H1 (cell line): ENCODE data around the gene TMEM131L. TPM values are rescaled to one million over a fixed set of nuclear protein-coding genes. Genes with fewer than 3 reads are reported as not detected.

Experiments used
- CTCF ChIA-PET: fragments of 300-600 bp; sonication (Branson Sonifier 250); formaldehyde crosslinking; loops from one replicate; lab custom pipeline; 2021; ENCODE audit not compliant: partially characterized antibody; lab: Charles Lee
- POLR2A ChIA-PET: fragments of 300-600 bp; sonication (Branson Sonifier 250); formaldehyde crosslinking; loops from one replicate; lab custom pipeline; 2021; ENCODE audit warnings: inconsistent platforms; ENCODE audit not compliant: partially characterized antibody; lab: Charles Lee
- DNase-seq, 2 experiments: peaks; one replicate each; pipeline versions ENCODE4 v3.0.0 to v3.0.0-alpha.2; 2010 to 2022; ENCODE audit warnings: low spot score in 2 of 2, low read depth in 1 of 2, mixed read lengths in 1 of 2
- FAIRE-seq: peaks from 2 replicates; lab custom pipeline; 2011; peaks lifted over from hg19 to GRCh38; lab: Jason Lieb, UNC
- H2AFZ ChIP-seq: 2 replicates; pipeline ENCODE4 v1.8.1; 2012; ENCODE audit warnings: low read length, inconsistent platforms
- H2AK5ac ChIP-seq: 2 replicates; pipeline ENCODE4 v1.6.1; 2013; ENCODE audit warnings: low read depth, low read length
- H2BK120ac ChIP-seq: replicated peaks from 2 replicates; pipeline ENCODE3; 2013; ENCODE audit warnings: low read depth, low read length, inconsistent platforms
- H2BK12ac ChIP-seq: 2 replicates; pipeline ENCODE4 v1.6.1; 2013; ENCODE audit warnings: low read depth, low read length
- H2BK15ac ChIP-seq: 2 replicates; pipeline ENCODE4 v1.6.1; 2013; ENCODE audit warnings: low read length
- H2BK20ac ChIP-seq: 2 replicates; pipeline ENCODE4 v1.6.1; 2013; ENCODE audit warnings: low read length
- H2BK5ac ChIP-seq: 2 replicates; pipeline ENCODE4 v1.6.1; 2013; ENCODE audit warnings: low read depth, low read length
- H3K14ac ChIP-seq: 2 replicates; pipeline ENCODE4 v1.6.1; 2013; ENCODE audit warnings: inconsistent platforms; ENCODE audit not compliant: insufficient read length
- H3K18ac ChIP-seq: 2 replicates; pipeline ENCODE4 v1.6.1; 2013; ENCODE audit warnings: low read length; ENCODE audit errors: extremely low read depth
- H3K23ac ChIP-seq: 2 replicates; pipeline ENCODE4 v1.6.1; 2013; ENCODE audit warnings: inconsistent platforms; ENCODE audit not compliant: insufficient read length
- H3K23me2 ChIP-seq: 2 replicates; pipeline ENCODE4 v1.6.1; 2013; ENCODE audit warnings: low read depth, low read length
- H3K27ac ChIP-seq: 2 replicates; pipeline ENCODE4 v1.6.1; 2011; ENCODE audit warnings: low read depth, low read length, inconsistent platforms
- H3K27me3 ChIP-seq, 4 experiments: replicated peaks in 1 of 4; 1 replicate in 1 of 4; 2 replicates in 3 of 4; pipeline versions ENCODE4 v1.6.1 to v1.8.1; 2011 to 2013; ENCODE audit warnings: low read length in 3 of 4, mild to moderate bottlenecking in 3 of 4, inconsistent platforms in 2 of 4, mixed read lengths in 2 of 4, moderate library complexity in 1 of 4; ENCODE audit not compliant: control insufficient read depth in 3 of 4, insufficient read depth in 3 of 4; ENCODE audit errors: extremely low read depth in 1 of 4
- H3K36me3 ChIP-seq, 4 experiments: 2 replicates each; pipeline versions ENCODE4 v1.6.1 to v1.8.1; 2011 to 2013; ENCODE audit warnings: mild to moderate bottlenecking in 4 of 4, low read length in 3 of 4, moderate library complexity in 2 of 4, control low read depth in 1 of 4, inconsistent platforms in 1 of 4; ENCODE audit not compliant: insufficient read depth in 4 of 4, control insufficient read depth in 2 of 4
- H3K4ac ChIP-seq: replicated peaks from 2 replicates; pipeline ENCODE3; 2013; ENCODE audit warnings: low read length, low read depth, mixed read lengths, inconsistent platforms; ENCODE audit not compliant: insufficient read length
- H3K4me1 ChIP-seq, 4 experiments: replicated peaks in 1 of 4; 1 replicate in 1 of 4; 2 replicates in 3 of 4; pipeline versions ENCODE4 v1.6.1 to v1.8.1; 2011 to 2013; ENCODE audit warnings: low read length in 3 of 4, inconsistent platforms in 2 of 4, mixed read lengths in 1 of 4; ENCODE audit not compliant: insufficient read depth in 4 of 4, control insufficient read depth in 3 of 4
- H3K4me2 ChIP-seq, 2 experiments: 2 replicates each; pipeline versions ENCODE4 v1.6.1 to v1.8.1; 2011 to 2013; ENCODE audit warnings: low read depth in 2 of 2, low read length in 2 of 2, control low read depth in 1 of 2, inconsistent platforms in 1 of 2, mild to moderate bottlenecking in 1 of 2; ENCODE audit not compliant: insufficient read depth in 1 of 2
- H3K4me3 ChIP-seq, 4 experiments: fragments of 200-600, 300-600 bp in 1 of 4; sonication (generic), shearing (Covaris generic), sonication (Bioruptor Twin) in 1 of 4; 2 replicates each; pipeline versions ENCODE4 v1.5.1 to v1.8.1; 2011 to 2016; ENCODE audit warnings: low read length in 4 of 4, low read depth in 3 of 4, control low read depth in 2 of 4, inconsistent platforms in 2 of 4, mild to moderate bottlenecking in 2 of 4, mixed read lengths in 1 of 4, moderate library complexity in 1 of 4; ENCODE audit not compliant: insufficient read depth in 2 of 4; ENCODE audit errors: extremely low read depth in 1 of 4
- H3K56ac ChIP-seq: replicated peaks from 2 replicates; pipeline ENCODE3; 2013; ENCODE audit warnings: low read depth, mild to moderate bottlenecking, mixed read lengths, low read length, inconsistent platforms; ENCODE audit not compliant: insufficient read length
- H3K79me1 ChIP-seq: 2 replicates; pipeline ENCODE4 v1.6.1; 2013; ENCODE audit warnings: low read depth, low read length, control low read depth
- H3K79me2 ChIP-seq, 2 experiments: 2 replicates each; pipeline versions ENCODE4 v1.6.1 to v1.8.1; 2012 to 2013; ENCODE audit warnings: low read length in 2 of 2, mild to moderate bottlenecking in 2 of 2, inconsistent platforms in 1 of 2; ENCODE audit not compliant: insufficient read depth in 2 of 2, control insufficient read depth in 1 of 2
- H3K9ac ChIP-seq, 4 experiments: replicated peaks in 1 of 4; 1 replicate in 1 of 4; 2 replicates in 3 of 4; pipeline versions ENCODE4 v1.6.1 to v1.8.1; 2011 to 2013; ENCODE audit warnings: low read depth in 3 of 4, low read length in 3 of 4, control low read depth in 2 of 4, mild to moderate bottlenecking in 2 of 4, moderate library complexity in 2 of 4, inconsistent platforms in 1 of 4; ENCODE audit errors: extremely low read depth in 1 of 4
- H3K9me3 ChIP-seq, 2 experiments: 2 replicates each; pipeline versions ENCODE4 v1.6.1 to v1.8.1; 2012 to 2013; ENCODE audit warnings: mild to moderate bottlenecking in 2 of 2, moderate library complexity in 2 of 2, control low read depth in 1 of 2, inconsistent platforms in 1 of 2, low read depth in 1 of 2, low read length in 1 of 2, mixed read lengths in 1 of 2; ENCODE audit not compliant: insufficient read depth in 2 of 2
- H4K20me1 ChIP-seq, 2 experiments: replicated peaks in 1 of 2; 2 replicates each; pipeline versions ENCODE3 to v1.8.1; 2011 to 2013; ENCODE audit warnings: inconsistent platforms in 2 of 2, low read length in 2 of 2, mild to moderate bottlenecking in 1 of 2; ENCODE audit not compliant: insufficient read depth in 2 of 2, control insufficient read depth in 1 of 2
- H4K5ac ChIP-seq: 2 replicates; pipeline ENCODE4 v1.6.1; 2013; ENCODE audit warnings: low read length, low read depth, mixed read lengths, inconsistent platforms; ENCODE audit not compliant: insufficient read length
- H4K8ac ChIP-seq: 2 replicates; pipeline ENCODE4 v1.8.0; 2013; ENCODE audit warnings: mild to moderate bottlenecking, moderate library complexity, low read length, inconsistent platforms; ENCODE audit not compliant: insufficient read depth; ENCODE audit errors: extremely low read depth
- H4K91ac ChIP-seq: replicated peaks from 2 replicates; pipeline ENCODE3; 2013; ENCODE audit warnings: low read length, mixed read lengths, inconsistent platforms; ENCODE audit not compliant: insufficient read length
- EGR1 ChIP-seq: IDR thresholded peaks from 2 replicates; pipeline ENCODE4 v1.6.1; 2011; ENCODE audit warnings: low read depth, low read length, borderline replicate concordance
- SP1 ChIP-seq: IDR thresholded peaks from 2 replicates; pipeline ENCODE4 v1.6.1; 2011; ENCODE audit warnings: low read depth, low read length
- WGBS, 2 experiments: shearing (Covaris generic) in 1 of 2; methylation state at CpG; one replicate each; pipeline versions ENCODE4 v1.1.6 to v1.1.7; 2013 to 2015; ENCODE audit warnings: low lambda C conversion rate in 2 of 2, mixed read lengths in 2 of 2, inconsistent platforms in 1 of 2, low coverage in 1 of 2, missing lambda C conversion rate in 1 of 2; ENCODE audit not compliant: insufficient replicate concordance in 2 of 2, insufficient coverage in 1 of 2, insufficient read length in 1 of 2; ENCODE audit errors: extremely low coverage in 1 of 2, missing lambda C conversion rate in 1 of 2; 5-methylcytosine and 5-hydroxymethylcytosine counted together
- polyA plus RNA-seq, 7 experiments: library from polyadenylated mRNA; depleted of rRNA in 3 of 7; stranded (reverse) in 5 of 7; unstranded in 2 of 7; fragments of >200 nt in 5 of 7; fragments of 200-250 nt in 2 of 7; gene quantifications; 1 replicate in 5 of 7; 2 replicates in 1 of 7; 4 replicates in 1 of 7; pipeline versions ENCODE4 v1.2.1 to v1.2.3, GENCODE V29; 2011 to 2013; ENCODE audit warnings: missing spikeins in 2 of 7, mixed read lengths in 2 of 7
- total RNA-seq: library from RNA; stranded (reverse); fragmentation: NEBNext Ultra II Directional; extraction: Animal tissue kit (Norgen Biotek cat#: 25700); gene quantifications from 2 replicates; pipeline ENCODE4 v1.2.1, GENCODE V29; 2021

The TMEM131L gene
- total and polyA plus RNA-seq, 2 of the 8 experiments (the other 6 are each of a cell fraction or from before 2014, with no cell fraction given) = 14.3 to 26.1 TPM

DNA sequence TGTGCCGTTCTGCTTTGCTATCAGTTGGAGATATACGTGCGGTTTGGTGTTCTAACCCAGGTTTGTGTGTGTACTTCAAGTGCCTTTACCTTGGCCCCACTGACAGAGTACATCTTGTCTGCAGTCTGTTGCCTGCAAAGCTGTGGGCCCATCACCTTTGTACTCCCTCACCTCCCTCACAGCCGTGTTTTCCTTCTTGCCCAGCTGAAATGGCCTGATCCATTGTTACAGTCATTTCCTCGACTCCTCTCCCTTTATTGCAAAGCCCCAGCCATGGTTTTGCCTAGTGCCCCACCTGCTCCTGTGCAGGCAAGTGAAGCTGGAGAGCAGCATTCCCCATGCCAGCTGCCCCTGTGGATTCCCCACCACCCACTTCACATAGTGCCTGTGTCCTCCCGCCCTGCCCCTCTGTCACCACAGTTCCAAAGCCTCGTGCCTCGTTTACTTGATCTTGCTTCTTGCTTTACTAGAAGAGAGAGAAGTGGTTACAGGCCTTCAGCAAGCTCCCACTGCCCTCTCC lies 162.7 kb downstream of the TMEM131L start:
- Histone ChIP-seq H3K4me1 (no peaks in the 10 kb centered on the region), H3K4me2 (no peak overlapping the region), H4K91ac (no peak overlapping the region), H3K9ac (no peak overlapping the region), H3K23ac (no peak overlapping the region), H3K14ac (no peak overlapping the region), H3K4ac (no peak overlapping the region), H2BK120ac (no peak overlapping the region), H2BK12ac (no peak overlapping the region), H3K56ac (no peak overlapping the region), H3K23me2 (no peaks in the 10 kb centered on the region), H2BK5ac (no peak overlapping the region), H4K20me1 (no peaks in the 10 kb centered on the region), H3K27me3 (no peaks in the 10 kb centered on the region), H3K79me1 (no peaks in the 10 kb centered on the region; the same call in 1 of the 2 replicates), H4K5ac (no peak overlapping the region), H3K36me3 (peaks cover 8 to 53% (median 36%) of the 10 kb centered on the region in 4 experiments; a peak in 7 of 8 replicates), H2AFZ (no peak overlapping the region), H3K9me3 (peaks cover 5 to 12% of the 10 kb centered on the region in 2 experiments; a peak in 2 of 4 replicates), H3K4me3 (no peak overlapping the region), H3K18ac (no peak overlapping the region), H3K27ac (no peak overlapping the region), H4K8ac (no peak overlapping the region), H2BK15ac (no peak overlapping the region), H2AK5ac (no peak overlapping the region), H2BK20ac (no peak overlapping the region), H3K79me2 (no peaks in the 10 kb centered on the region)
- TF ChIP-seq EGR1 (no peak), SP1 (peak; percentile 22; the same call in 1 of the 2 replicates)
- FAIRE-seq = no peak
- DNase-seq = no peak
- WGBS, 2 experiments = 90% methylated on average over 8 of the region's 8 CpGs; no CpG with 5 or more reads in 1 of the 2 experiments
- ChIA-PET POLR2A (interaction anchor here (1.0 kb wide), 1 partner anchor 156 kb away, joined by 3 read pairs; no protein-coding TSS in a partner anchor), CTCF (interaction anchor here (1.8 to 8.3 kb wide), 2 partner anchors 10 to 18 kb away, joined by 7 to 142 read pairs; no protein-coding TSS in a partner anchor)
